Measurements from ENCODE around the gene PTER. TPM values are rescaled to one million over a fixed set of nuclear protein-coding genes. Genes with fewer than 3 reads are reported as not detected.

PTER gene
- total RNA-seq, 1 experiment from 2014 or later: 33.3 TPM

DNA sequence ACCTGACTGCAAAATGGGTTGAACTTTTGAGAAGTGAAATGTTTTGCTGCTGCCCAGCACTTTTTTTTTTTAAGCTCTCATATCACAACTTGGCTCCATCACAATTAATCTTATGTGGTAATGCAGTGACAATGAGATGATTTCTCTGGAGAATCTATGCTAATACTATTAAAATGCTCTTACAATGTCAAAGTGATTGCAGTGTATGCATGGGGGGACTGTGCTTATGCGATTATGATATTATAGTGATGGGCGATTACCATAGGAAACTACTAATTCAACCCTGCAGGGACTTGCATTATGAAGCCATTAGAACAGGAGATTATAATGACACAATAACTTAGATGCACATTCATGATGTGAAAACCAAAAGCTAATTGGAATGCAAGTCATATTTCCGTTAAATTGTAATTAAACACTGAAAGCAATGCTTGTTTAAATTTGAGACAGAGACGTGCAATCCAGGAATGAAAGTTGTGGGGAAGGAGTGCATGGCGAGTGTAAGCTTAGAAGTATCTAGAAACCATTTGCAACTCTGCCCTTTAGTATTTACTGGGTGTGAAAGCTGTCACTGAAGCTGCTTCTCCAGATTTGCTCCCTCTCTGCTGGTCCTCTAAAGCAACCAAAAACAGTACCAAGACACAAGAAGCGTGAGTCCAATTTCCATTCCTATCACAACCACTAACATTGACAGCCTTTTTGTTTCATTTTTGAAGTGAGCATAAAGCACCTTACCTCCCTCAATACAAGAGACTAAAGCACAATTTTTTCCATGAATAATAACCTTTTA is 21.6 kb downstream of the PTER start:
- in situ Hi-C loops (cut with HindIII; ENCODE audit: low pct_unique_long_range_greater_than_20kb, low sequenced_read_pairs): no loop called here
- DNase-seq (ENCODE audit: low read depth): no peak

GRCh38 chr10:16459423-16459939 is 22.7 kb downstream of the PTER start:
- DNase-seq (ENCODE audit: low read depth): no peak
- in situ Hi-C loops (cut with HindIII; ENCODE audit: low pct_unique_long_range_greater_than_20kb, low sequenced_read_pairs): no loop called here

- in situ Hi-C loops (cut with HindIII; ENCODE audit: low pct_unique_long_range_greater_than_20kb, low sequenced_read_pairs): no loop called here
- DNase-seq (ENCODE audit: low read depth): no peak
Observed at GRCh38 chr10:16466001-16466400, 29.2 kb downstream of the PTER start.

GRCh38 chr10:16470747-16471146 is 33.9 kb downstream of the PTER start:
- no peak for DNase-seq (ENCODE audit: low read depth)
- in situ Hi-C loops (cut with HindIII; ENCODE audit: low pct_unique_long_range_greater_than_20kb, low sequenced_read_pairs): no loop called here

DNA sequence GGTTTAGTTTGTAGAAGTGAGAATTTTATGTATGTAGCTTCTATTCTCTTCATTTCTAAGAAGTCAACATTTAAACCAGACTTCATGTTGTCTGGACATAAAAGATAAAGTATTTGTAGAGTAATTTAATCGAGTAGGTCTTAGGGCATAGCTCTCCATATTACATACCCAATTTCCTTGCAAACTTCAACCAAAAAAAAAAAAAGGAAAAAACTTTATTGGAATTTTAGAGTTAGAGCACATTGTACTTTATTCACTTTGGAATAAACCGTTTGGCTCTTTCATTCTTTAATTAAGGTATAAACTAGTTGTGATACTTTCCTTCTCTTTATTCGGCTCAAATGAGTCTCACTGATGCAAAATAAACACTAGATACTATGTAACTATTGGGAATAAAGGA is 36.0 kb downstream of the PTER start:
- DNase-seq (ENCODE audit: low read depth): no peak
- in situ Hi-C loops (cut with HindIII; ENCODE audit: low pct_unique_long_range_greater_than_20kb, low sequenced_read_pairs): no loop called here

- in situ Hi-C loops (cut with HindIII; ENCODE audit: low pct_unique_long_range_greater_than_20kb, low sequenced_read_pairs): no loop called here
- DNase-seq (ENCODE audit: low read depth): no peak
Observed at GRCh38 chr10:16477757-16478156, 40.9 kb downstream of the PTER start.

DNA sequence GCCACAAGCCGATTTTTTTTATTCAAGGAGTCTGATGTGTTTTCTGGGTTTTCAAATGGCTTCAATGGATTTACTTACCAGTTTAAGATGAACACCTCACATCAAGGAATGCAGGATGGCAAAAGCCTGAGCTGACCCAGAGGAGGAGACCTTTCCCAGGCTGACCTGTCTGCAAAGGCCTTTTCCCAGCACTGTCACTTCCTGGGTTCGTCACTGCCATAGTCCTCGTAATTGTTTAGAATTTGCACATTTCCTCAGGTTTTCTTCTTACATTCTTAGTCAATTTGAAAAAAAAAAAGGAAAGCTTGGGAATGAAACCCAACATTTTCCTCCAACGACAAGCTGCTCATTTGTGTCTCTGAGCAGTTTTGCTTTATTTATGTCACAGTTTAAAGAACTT is 42.0 kb downstream of the PTER start:
- DNase-seq (ENCODE audit: low read depth): no peak
- in situ Hi-C loops (cut with HindIII; ENCODE audit: low pct_unique_long_range_greater_than_20kb, low sequenced_read_pairs): no loop called here

GRCh38 chr10:16481052-16481728 is 44.4 kb downstream of the PTER start:
- DNase-seq (ENCODE audit: low read depth): peak; percentile 74
- in situ Hi-C loops (cut with HindIII; ENCODE audit: low pct_unique_long_range_greater_than_20kb, low sequenced_read_pairs): no loop called here

DNA sequence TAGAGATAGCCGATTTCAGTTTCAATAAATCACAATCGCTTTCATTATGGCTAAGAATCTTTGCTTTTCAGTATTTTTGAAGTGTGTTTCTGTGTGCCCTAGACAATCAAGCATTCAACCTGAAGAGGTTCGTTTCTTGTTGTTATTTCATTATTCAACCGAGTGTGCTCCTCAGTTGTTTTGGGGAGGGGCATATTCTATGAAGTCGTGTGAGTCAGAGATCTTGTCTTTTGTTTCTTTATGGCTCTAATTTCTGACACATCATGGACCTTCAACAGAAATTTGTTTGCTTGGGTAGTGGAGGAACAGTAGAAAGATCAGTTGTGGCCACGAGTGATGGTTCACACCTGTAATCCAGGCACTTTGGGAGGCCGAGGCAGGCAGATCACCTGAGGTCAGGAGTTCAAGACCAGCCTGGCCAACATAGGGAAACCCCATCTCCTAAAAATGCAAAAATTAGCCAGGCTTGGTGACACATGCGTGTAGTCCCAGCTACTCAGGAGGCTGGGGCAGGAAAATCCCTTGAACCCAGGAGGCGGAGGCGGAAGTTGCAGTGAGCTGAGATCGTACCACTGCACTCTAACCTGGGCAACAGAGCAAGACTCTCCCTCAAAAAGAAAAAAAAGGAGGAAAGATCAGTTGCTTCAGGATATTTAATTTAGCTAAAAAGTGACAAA is 46.6 kb downstream of the PTER start:
- no peak for DNase-seq (ENCODE audit: low read depth)
- in situ Hi-C loops (cut with HindIII; ENCODE audit: low pct_unique_long_range_greater_than_20kb, low sequenced_read_pairs): no loop called here

GRCh38 chr10:16490511-16490910 is 53.7 kb downstream of the PTER start:
- in situ Hi-C loops (cut with HindIII; ENCODE audit: low pct_unique_long_range_greater_than_20kb, low sequenced_read_pairs): no loop called here
- no peak for DNase-seq (ENCODE audit: low read depth)

- in situ Hi-C loops (cut with HindIII; ENCODE audit: low pct_unique_long_range_greater_than_20kb, low sequenced_read_pairs): no loop called here
- no peak for DNase-seq (ENCODE audit: low read depth)
Observed at GRCh38 chr10:16491933-16492332, 55.1 kb downstream of the PTER start.

- in situ Hi-C loops (cut with HindIII; ENCODE audit: low pct_unique_long_range_greater_than_20kb, low sequenced_read_pairs): no loop called here
Observed at GRCh38 chr10:16493884-16494536, 57.2 kb downstream of the PTER start.

GRCh38 chr10:16497911-16498310 is 61.1 kb downstream of the PTER start:
- DNase-seq (ENCODE audit: low read depth): no peak
- in situ Hi-C loops (cut with HindIII; ENCODE audit: low pct_unique_long_range_greater_than_20kb, low sequenced_read_pairs): no loop called here

More at GRCh38 chr10:16493884-16494536, 57.2 kb downstream of the PTER start:
- no peak for DNase-seq (ENCODE audit: low read depth)

GRCh38 chr10:16505161-16505560 is 68.4 kb downstream of the PTER start:
- in situ Hi-C loops (cut with HindIII; ENCODE audit: low pct_unique_long_range_greater_than_20kb, low sequenced_read_pairs): no loop called here
- no peak for DNase-seq (ENCODE audit: low read depth)

DNA sequence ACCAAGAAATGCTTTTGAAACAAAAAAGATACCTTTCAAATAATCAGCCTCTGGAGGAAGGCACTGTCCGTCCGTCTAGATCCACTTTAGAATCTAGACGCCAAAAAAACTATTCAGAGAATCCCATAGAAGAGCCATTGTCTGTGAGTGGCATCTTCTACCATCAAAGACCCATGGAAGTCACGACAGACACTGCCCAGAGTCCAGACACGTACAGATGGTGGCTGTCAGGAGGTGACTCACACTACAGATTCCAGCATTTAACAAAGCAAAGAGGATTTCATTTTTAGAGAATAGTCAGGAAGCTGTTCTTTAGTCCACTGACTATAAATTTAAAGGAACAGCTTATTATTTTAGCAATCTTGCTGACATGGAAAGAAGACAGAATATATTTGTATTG is 73.2 kb downstream of the PTER start:
- DNase-seq (ENCODE audit: low read depth): no peak
- in situ Hi-C loops (cut with HindIII; ENCODE audit: low pct_unique_long_range_greater_than_20kb, low sequenced_read_pairs): no loop called here

DNA sequence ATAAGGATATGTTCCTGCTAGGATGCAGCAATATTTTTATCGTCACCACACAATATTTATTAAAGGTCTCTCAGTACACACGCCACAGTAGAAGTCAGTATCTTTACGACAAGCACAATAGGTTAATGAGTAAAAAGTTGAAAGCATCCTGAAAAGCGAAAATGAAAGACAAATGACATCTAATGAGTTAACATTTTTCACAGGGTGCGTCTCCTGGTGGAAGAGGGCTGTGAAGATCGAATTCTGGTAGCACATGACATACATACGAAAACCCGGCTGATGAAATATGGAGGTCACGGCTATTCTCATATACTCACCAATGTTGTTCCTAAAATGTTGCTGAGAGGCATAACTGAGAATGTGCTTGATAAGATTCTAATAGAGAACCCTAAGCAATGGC is 74.0 kb downstream of the PTER start:
- DNase-seq (ENCODE audit: low read depth): no peak
- in situ Hi-C loops (cut with HindIII; ENCODE audit: low pct_unique_long_range_greater_than_20kb, low sequenced_read_pairs): no loop called here

DNA sequence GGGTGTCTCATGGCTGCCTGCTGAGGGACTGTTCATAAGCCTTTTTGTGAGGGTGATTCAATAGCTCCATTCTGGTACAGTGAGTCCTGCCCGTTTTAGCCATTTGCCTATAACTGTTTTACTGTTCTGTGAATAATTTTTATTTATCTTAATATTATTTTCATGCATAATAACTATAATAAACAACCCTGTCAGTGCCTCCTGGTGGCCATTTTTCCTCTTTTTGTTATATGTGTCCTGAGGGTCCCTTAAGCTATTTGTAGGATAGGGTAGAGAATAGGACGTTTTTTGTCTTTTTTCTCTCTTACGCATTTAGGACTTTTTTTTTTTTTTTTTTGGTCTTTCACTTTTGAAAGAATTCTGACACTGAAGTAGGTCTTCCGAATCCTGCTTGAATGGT is 82.0 kb downstream of the PTER start:
- in situ Hi-C loops (cut with HindIII; ENCODE audit: low pct_unique_long_range_greater_than_20kb, low sequenced_read_pairs): no loop called here
- no peak for DNase-seq (ENCODE audit: low read depth)

DNA sequence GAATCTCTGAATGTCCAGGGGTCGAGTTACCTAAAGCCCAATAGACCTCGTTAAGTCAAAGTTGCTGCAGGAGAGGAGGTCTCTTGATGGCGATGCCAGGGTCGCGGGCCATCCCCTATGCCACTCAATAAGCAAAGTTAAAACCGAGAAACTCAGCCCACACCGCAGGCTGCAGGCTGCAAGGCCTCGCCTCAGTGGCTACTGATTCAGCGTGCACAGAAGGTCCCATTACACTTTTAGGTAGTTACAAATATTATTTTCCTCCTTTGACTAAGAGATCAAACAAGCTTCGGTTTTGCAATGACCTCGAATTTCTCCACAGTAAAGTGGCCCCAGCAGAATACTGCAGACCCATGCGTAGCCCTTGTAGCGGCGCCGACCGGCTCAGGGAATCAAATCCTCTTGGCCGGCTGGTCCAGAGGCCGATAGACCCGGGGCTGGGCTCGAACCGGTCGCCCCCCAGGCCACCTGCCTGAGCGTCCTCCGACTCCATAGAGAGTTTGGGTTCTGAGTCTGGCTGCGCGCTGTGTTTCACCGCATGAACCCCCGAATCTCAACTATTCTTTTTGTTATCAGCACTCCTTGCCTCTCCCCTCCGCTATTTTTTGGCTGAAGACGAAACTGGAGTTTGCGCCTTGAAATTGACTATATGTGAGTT is 82.6 kb downstream of the PTER start:
- no peak for DNase-seq (ENCODE audit: low read depth)
- in situ Hi-C loops (cut with HindIII; ENCODE audit: low pct_unique_long_range_greater_than_20kb, low sequenced_read_pairs): no loop called here
